ENCODE data around the gene HHIPL2.

HHIPL2 gene

GRCh38 chr1:222554177-222554576 is 6.3 kb upstream of the HHIPL2 start:
- no peak overlapping the region for H3K4me2 ChIP-seq (ENCODE audit: low read length)
- TF ChIP-seq CTCF (IDR thresholded peaks at IDR 0.05; ENCODE audit: low read length) (no peak), EZH2 (IDR thresholded peaks at IDR 0.05; ENCODE audit: borderline replicate concordance, low read length) (no peak)
- H3K9me3 ChIP-seq (ENCODE audit: low read length): no peaks in the 10 kb centered on the region
- H4K20me1 ChIP-seq (ENCODE audit: insufficient read depth, low read length): no peaks in the 10 kb centered on the region
- no peak overlapping the region for H3K27ac ChIP-seq (ENCODE audit: low read depth, low read length, poor library complexity, severe bottlenecking)
- H3K79me2 ChIP-seq (ENCODE audit: insufficient read depth, low read length): no peaks in the 10 kb centered on the region
- no peaks in the 10 kb centered on the region for H3F3A ChIP-seq (ENCODE audit: insufficient read depth, low read length)
- H3K27me3 ChIP-seq (ENCODE audit: insufficient read depth, low read length): no peaks in the 10 kb centered on the region
- no peak overlapping the region for H3K4me3 ChIP-seq (ENCODE audit: low read depth, low read length, poor library complexity, severe bottlenecking)
- H2AFZ ChIP-seq (ENCODE audit: low read length): no peak overlapping the region
- H3K9ac ChIP-seq (ENCODE audit: low read length): no peak overlapping the region
- H3K4me1 ChIP-seq (ENCODE audit: insufficient read depth, low read length, severe bottlenecking): no peaks in the 10 kb centered on the region
- H3K36me3 ChIP-seq (ENCODE audit: insufficient read depth, low read length): peaks cover 32% of the 10 kb centered on the region
- no peaks in the 10 kb centered on the region for H3K9me2 ChIP-seq (ENCODE audit: low read depth, low read length)

- no peak for TF ChIP-seq EZH2 (IDR thresholded peaks at IDR 0.05; ENCODE audit: borderline replicate concordance, low read length)
- TF ChIP-seq CTCF (IDR thresholded peaks at IDR 0.05; ENCODE audit: low read length): no peak
- H3F3A ChIP-seq (ENCODE audit: insufficient read depth, low read length): no peaks in the 10 kb centered on the region
- H3K27ac ChIP-seq (ENCODE audit: low read depth, low read length, poor library complexity, severe bottlenecking): no peak overlapping the region
- no peaks in the 10 kb centered on the region for H3K9me2 ChIP-seq (ENCODE audit: low read depth, low read length)
- H3K27me3 ChIP-seq (ENCODE audit: insufficient read depth, low read length): no peaks in the 10 kb centered on the region
- no peaks in the 10 kb centered on the region for H3K4me1 ChIP-seq (ENCODE audit: insufficient read depth, low read length, severe bottlenecking)
- H3K36me3 ChIP-seq (ENCODE audit: insufficient read depth, low read length): peaks cover 25% of the 10 kb centered on the region
- no peak overlapping the region for H3K4me2 ChIP-seq (ENCODE audit: low read length)
- no peak overlapping the region for H3K4me3 ChIP-seq (ENCODE audit: low read depth, low read length, poor library complexity, severe bottlenecking)
- no peaks in the 10 kb centered on the region for H3K9me3 ChIP-seq (ENCODE audit: low read length)
- H3K9ac ChIP-seq (ENCODE audit: low read length): no peak overlapping the region
- no peaks in the 10 kb centered on the region for H3K79me2 ChIP-seq (ENCODE audit: insufficient read depth, low read length)
- H4K20me1 ChIP-seq (ENCODE audit: insufficient read depth, low read length): no peaks in the 10 kb centered on the region
- H2AFZ ChIP-seq (ENCODE audit: low read length): no peak overlapping the region
Observed at GRCh38 chr1:222552882-222553281, 5.0 kb upstream of the HHIPL2 start.

GRCh38 chr1:222547260-222547614 is 667 bp downstream of the HHIPL2 start:
- Histone ChIP-seq H3K36me3 (ENCODE audit: insufficient read depth, low read length) (no peaks in the 10 kb centered on the region), H3K4me1 (ENCODE audit: insufficient read depth, low read length, severe bottlenecking) (no peaks in the 10 kb centered on the region), H3K4me3 (ENCODE audit: low read depth, low read length, poor library complexity, severe bottlenecking) (no peak overlapping the region), H3K9ac (ENCODE audit: low read length) (no peak overlapping the region), H3K79me2 (ENCODE audit: insufficient read depth, low read length) (no peaks in the 10 kb centered on the region), H3K4me2 (ENCODE audit: low read length) (no peak overlapping the region), H2AFZ (ENCODE audit: low read length) (no peak overlapping the region), H3K27me3 (ENCODE audit: insufficient read depth, low read length) (no peaks in the 10 kb centered on the region), H3K27ac (ENCODE audit: low read depth, low read length, poor library complexity, severe bottlenecking) (no peak overlapping the region), H3K9me2 (ENCODE audit: low read depth, low read length) (no peaks in the 10 kb centered on the region), H3F3A (ENCODE audit: insufficient read depth, low read length) (no peaks in the 10 kb centered on the region), H4K20me1 (ENCODE audit: insufficient read depth, low read length) (no peaks in the 10 kb centered on the region), H3K9me3 (ENCODE audit: low read length) (no peaks in the 10 kb centered on the region)
- TF ChIP-seq CTCF (IDR thresholded peaks at IDR 0.05; ENCODE audit: low read length) (no peak), EZH2 (IDR thresholded peaks at IDR 0.05; ENCODE audit: borderline replicate concordance, low read length) (no peak)

All from OCI-LY1 (cell line).